IPS DF 4.7 (cell line): ENCODE measurements around the gene FLAD1.

Experiments
- DNase-seq: peaks from one replicate; pipeline ENCODE4 v3.0.0-alpha.2; 2013; ENCODE audit warnings: low spot score; ENCODE audit errors: extremely low read depth

Gene FLAD1

GRCh38 chr1:154951901-154952657 is 31.1 kb upstream of the FLAD1 start:
- DNase-seq: no peak

DNA sequence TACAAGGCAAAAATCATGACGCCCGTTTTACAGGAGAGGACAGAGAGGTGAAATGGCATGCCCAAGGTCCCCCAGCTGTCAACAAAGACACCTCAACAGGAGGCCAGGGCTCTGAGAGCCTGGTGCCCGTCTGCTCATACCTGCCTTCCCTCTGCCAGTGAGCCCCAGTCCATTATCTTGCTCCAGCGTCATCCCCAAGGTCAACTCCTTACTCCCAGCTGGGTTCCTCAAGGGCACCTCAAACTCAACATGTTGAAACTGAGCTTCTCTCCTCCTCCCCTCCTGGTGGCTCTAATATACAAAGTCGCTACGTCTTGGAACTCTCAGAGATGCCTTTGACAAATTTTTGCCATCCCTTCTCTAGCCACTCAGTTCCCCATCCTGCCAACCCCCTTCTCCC is 30.5 kb upstream of the FLAD1 start:
- DNase-seq: no peak

GRCh38 chr1:154953611-154954038 is 29.5 kb upstream of the FLAD1 start:
- DNase-seq: no peak

GRCh38 chr1:154954541-154954940 is 28.6 kb upstream of the FLAD1 start:
- DNase-seq: no peak

DNA sequence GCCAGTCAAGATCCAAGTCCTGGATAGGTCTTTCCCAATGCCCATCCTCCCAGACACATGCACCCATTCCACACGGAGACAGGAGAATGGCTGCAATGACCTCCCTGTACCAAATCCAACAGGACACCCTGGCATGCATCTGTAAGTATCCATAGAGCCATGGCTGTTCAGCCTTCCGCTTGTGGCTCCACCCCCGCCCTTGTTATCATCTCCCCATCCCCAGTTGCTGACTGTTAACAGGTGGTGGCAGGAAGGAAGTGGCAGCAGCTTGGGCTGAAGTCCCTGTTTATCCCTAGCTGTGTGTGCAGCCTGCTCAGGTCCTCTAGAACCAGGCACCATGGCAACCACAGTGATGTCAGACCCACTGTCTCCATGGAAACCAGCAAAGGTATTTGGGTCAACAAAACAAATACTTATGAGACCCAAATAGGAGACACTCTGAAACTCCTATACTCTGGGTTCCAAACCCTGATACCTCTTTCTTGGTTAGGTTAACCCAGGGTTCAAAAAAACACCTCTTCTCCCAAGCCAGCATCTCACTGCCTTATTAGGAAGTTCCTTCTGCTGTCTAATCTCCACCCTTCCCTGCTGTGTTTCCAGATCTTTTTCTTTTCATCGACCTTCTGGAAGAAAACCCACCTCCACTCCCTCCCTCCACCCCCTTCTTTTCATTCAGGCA is 28.0 kb upstream of the FLAD1 start:
- no peak for DNase-seq

DNA sequence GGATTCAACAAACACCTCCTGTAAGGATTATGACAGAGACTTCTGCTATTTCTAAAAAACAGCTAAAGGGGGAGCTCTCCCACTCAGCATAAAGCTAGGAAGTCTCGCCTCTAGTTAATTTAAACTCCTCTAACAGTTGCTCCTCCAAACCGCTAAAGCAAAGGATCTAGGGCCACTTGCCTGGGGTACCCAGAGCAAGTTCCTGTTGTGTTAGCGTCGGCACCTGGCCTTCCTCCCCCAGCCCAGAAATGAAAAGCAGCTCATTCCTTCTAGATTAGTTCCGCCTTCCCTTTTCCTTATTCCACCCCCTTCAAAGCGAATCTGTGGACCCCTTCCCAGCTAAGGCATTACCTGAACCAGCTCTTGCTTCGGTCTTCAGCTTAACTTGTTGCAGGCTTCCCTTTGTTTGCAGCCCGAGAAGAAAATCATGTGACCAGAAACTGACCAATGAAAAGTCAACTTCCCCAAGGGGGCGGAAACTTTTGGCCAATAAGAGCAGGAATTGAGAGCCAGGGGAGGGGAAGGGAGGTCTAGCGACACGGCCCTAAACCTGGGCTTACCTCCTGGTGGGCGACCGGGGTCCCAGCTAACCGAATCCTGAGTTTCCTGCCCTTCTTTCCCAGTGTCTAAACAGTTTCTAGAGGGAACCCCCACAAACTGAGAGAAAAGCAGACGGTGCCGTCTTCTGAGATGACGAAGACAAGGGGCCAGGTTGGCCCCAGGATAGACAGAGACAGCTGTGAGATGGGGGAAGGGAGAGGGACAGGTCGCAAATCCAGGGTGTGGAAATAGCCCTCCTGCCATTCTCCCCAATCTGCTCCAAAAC is 27.2 kb upstream of the FLAD1 start, which contains the start of gene PBXIP1:
TSS of gene PBXIP1 (minus strand) at position 382 of the 826 bp plus-strand sequence. CDS start 2,378 bp downstream, outside the sequence.
- no peak for DNase-seq

DNA sequence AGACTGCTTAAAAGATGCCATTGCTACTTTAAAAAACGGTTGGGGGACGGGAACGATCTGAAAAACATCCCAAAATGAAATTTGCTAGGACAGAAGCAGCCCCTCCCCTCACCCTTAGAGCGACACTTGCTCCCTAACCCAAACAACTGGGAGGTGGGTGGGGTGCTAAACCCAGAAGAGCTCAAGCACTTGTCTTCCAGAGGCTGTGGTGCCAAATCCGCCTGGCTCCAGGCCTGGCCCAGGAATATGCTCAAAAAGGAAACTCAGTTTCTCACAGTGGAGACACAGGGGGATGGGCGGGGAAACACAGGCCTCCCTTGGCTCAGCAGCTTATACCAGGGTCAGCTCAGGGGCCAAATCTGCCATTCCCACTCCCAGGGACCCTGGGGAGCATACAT is 26.6 kb upstream of the FLAD1 start:
- DNase-seq: no peak

DNA sequence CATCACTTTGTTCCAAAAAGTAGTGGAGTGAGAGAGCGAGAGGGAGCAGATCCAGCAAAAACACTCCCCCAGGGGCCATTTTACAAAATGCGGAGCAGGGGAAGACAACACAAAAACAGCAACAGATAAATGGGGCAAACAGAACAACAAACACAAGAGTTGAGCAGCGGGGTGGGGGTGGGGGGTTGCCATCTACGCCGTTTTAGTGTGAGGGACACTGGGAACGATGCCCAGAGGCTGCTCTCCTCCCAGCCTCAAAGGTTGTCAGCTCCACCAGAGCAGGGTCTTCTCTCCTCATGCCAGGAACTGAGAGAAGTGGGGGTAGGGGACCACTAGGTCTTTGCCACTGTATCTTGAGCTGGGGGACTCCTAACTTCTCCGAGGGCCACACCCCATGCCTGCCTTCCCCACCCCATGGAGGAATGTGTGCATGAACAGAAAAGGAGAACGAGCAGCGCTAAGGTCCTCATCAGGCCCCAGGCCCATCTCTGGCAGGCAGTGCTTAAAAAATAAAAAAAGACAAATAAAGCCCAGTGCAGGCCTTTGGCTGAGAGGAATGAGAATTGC is 26.0 kb upstream of the FLAD1 start:
- no peak for DNase-seq

DNA sequence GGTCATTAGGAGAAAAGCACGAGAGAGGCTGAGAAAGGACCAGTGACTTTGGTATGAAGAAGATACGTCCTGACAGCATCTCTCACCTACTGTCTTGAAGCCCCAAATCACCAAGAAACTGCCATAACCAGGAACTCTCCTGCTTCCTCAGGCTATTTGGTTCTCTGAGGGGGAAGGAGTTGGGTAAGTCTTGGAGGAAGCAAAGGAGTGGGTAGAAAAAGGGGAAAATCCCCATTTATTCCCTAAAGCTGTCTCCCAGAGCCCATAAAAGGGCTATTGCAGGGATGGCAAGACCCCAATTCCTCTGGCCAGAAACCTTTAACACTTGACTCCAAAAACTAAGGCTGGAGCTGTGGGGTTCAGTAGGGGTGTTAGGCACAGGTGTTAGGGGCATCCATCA is 25.1 kb upstream of the FLAD1 start:
- DNase-seq: no peak

DNA sequence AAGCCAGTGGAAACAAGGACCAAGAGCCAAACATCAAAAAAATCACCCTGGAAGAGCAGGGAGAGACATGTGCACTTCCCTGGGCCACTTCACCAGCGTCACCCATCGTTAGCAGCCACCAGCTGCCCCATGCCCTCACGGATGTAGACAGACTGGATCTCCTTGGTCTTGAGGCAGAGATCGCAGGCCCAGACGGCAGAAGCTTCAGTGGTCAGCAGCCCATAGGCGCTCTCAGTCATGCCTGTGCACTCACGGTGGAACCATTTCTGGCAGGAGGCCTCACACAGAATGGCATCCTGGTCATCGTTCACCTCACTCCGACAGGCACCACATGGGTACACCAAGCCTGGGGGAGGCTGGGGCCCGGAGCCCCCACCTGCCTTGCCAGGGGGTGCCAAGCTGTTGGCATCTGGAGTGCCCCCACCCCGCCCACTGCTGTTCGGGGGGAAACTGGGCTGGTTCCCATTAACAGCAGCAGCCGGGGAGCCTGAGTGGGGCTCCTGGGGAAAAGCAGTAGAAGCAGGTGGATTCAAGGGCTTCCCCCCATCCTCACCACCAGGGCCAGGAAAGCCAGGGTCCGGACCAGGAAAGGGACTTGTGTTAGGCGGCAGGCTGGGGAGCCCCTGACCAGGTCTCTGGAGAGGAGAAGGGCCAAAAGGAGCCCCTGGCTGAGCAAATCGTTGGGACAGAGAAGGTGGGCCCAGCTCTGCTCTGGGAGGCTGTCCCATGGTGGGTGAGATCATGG is 24.3 kb upstream of the FLAD1 start:
- DNase-seq: no peak

DNA sequence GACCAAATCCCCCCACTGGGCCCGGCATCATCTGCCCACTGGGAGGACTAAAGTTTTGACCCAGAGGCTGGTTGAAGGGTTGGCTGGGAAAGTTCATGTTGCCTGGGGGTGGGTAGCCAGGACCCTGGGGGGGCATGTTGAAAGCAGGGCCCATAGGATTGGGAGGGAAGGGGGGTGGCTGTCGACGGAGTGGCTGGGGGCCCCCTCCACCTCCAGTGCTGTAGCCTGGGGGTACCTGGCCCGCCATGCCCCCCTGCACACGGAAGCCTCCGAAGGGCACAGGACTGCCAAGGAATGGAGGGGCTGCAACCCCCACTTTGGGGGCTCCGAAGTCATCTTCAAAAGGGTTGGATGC is 23.7 kb upstream of the FLAD1 start:
- DNase-seq: no peak

DNA sequence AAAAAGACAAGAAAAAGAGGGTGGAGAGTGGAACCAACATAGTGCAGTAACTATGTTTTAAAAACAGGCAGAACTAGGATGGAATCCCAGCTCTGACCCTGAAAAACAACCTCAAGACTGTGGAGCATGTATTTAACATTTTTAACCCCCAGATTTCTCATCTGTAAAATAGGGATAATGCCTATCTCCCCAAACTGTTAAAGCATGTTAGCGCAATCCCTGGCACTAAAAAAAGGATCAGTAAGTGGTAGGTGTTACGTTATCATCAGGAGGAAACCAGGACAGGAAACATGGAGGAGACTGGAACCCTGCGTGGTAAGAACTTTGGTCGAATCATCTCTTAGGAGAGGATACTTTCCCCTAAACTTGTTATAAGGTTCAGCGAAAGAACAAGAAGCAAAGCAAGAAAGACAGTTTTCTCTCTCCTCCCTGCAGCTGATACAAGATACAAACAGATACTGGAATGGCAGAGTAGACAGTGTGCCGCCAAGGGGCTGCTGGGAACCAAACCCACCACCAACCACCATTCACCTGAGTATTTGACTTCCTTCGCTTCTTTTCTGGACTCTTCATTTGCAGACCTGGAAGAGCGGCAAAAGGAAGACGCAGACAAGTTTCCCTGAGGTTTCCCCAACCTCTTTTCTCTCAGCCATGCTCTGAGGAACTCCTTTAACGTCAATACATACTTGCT is 22.6 kb upstream of the FLAD1 start:
- DNase-seq: no peak

DNA sequence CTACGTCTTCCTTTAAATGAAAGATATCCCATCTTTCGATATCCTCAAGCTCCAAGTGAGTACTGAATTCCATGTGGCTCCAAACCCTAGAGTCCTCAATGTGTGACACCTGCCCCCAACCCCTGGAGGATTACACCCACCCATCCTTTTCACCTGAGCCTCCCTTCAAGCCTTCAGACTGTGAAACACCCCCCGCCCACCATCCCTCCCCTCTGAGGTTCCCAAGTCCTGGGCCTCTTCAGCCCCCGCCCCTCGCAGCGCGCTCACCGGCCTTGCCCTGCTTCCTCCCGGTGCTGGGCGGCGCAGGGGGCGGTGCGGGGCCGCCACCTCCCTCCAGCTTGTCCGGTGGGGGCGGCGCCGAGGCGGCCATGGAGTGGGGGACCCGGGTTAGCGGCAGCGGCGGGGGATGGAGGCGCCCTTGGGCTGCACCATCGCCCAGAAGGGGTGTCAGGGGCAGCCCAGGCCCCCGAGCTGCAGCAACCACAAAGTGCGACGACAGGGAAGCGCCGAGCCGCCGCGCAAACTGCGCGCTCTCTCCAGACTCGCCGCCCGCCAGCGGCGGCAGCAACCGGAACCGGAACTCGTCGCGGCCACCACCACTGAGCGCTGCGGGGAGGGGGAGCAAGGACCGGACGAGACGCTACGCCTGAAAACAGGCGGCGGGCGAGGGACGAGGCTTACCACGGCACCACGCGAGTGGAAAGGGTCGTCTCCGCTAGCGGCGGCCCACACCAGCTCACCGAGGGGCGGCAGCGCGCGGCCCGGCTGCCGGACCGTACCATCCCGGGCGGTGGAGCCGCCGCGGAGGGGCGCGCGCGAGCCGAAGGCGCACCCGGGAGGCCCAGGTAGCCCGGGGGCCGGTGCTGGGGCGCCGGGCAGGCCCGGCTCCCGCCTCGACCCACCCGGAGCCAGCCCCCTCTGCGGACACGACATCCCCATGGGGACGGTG is 21.7 kb upstream of the FLAD1 start, which contains the start of gene PYGO2:
TSS of gene PYGO2 (minus strand) at position 576 of the 949 bp plus-strand sequence. CDS start at position 370, 206 bp downstream.
- DNase-seq: no peak

DNA sequence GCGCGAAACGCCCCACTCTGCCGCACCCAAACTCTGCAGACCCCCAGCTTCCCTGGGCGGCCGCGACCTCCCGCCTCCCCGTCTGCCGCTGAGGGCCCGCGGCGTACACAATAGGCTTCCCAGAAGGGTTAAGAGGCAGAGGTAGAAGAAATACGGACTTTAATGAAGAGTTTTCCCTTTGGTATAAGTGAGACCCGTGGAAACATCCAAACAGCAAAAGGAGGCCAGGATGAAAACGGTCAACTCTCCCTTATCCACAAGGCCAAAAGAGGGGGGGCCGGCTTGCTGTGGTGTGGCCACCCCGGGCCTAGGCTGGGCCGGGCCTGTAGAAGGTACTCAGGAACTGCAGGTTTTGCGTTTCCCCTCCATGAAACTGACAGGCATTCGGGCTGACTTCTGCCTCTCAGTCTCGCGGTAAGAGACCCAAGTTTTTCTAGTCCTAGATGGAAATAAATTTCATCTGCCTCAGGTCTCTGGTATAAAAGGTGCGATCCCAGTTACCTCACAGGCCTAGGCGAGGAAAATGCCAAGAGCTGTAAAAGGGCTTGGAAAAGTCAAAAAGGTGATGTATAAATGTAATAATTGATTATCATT is 20.9 kb upstream of the FLAD1 start:
- DNase-seq: no peak

DNA sequence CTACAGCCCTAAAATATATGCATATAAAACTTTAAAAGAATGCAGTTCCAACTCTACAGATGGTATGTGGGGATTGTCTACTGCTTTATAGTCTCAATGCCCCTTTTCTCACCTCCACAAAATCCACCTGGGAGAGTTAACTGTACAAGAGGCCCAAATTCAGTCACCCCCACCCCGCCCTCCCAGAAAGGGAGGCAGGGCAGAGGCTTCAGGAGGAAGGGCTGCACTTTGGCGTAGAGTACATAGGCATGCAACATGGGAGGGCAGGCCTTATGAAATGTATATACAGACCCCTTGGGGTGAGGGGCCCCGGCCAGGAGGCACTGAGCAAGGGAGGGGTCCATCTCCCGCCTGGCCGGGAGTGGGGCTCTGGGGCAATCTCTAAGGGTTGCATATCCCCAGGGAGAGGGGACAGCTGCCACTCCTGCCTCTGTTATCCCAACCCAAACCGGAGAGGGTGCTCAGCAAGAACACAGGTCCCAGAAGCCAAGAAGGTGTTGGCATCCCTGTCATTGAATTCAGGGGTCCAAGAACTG is 20.3 kb upstream of the FLAD1 start:
- no peak for DNase-seq

DNA sequence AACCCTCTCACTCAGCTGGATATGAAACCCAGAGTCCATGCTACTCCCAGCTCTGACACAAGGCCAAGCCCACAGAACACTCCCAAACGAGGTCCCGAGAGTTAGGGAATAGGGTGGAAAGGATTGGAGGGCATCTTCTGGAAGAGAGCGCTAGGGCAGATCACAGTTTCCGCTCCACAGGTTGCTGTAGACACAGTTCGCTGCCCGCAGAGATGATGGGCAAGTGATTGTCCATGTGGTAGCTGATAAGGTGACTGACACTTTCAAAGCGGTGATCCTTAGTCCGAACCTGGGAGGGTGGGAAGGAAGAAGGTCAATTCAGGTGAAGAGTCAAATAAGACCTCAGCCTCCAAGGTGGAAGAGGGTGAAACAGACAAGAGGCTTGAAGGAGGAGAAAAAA is 19.5 kb upstream of the FLAD1 start:
- no peak for DNase-seq

DNA sequence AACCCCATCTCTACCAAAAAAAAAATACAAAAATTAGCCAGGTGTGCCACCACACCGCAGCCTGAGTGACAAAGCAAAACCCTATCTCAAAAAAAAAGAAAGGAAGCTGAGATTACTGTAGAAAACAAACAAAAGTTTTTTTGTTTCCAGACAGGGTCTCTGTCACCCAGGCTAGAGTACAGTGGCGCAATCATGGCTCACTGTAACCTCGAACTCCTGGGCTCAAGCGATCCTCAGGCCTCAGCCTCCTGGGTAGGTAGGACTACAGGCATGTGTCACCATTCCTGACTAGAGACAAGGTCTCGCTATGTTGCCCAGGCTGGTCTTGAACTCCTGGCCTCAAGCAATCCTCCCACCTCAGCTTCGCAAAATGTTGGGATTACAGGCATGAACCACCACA is 18.8 kb upstream of the FLAD1 start:
- DNase-seq: no peak

GRCh38 chr1:154966111-154966510 is 17.0 kb upstream of the FLAD1 start:
- DNase-seq: no peak
